GM21528 (cell line): ENCODE results near the gene FGG.
"Not testable (repeated sequence)": the region's sequence is repeated elsewhere in the genome, so short reads cannot be mapped to it uniquely, and the experiment has no call there.

ENCODE experiments used
- ATAC-seq: cut with Tn5 transposase; IDR thresholded peaks from one replicate; pipeline ENCODE4 v1.9.1; 2021; ENCODE audit warnings: mild to moderate bottlenecking, moderate library complexity; ENCODE audit not compliant: unreplicated experiment, low FRiP score

Gene FGG

GRCh38 chr4:154614306-154614705 is 1.9 kb upstream of the FGG start:
- no peak for ATAC-seq

- ATAC-seq = no peak
These were observed 623 bp downstream of the FGG start for GRCh38 chr4:154611833-154612232.

GRCh38 chr4:154610582-154610981 is 1.9 kb downstream of the FGG start:
- ATAC-seq = no peak

- ATAC-seq = no peak
These were observed 2.9 kb downstream of the FGG start for GRCh38 chr4:154609532-154609931.

- no peak for ATAC-seq
These were observed 3.8 kb downstream of the FGG start for GRCh38 chr4:154608361-154609252.

GRCh38 chr4:154606728-154607723 is 5.4 kb downstream of the FGG start:
- no peak for ATAC-seq

GRCh38 chr4:154604696-154605200 is 7.7 kb downstream of the FGG start:
- no peak for ATAC-seq

- no peak for ATAC-seq
These were observed 9.2 kb downstream of the FGG start for GRCh38 chr4:154603033-154603943.

- no peak for ATAC-seq
These were observed 9.9 kb downstream of the FGG start for GRCh38 chr4:154602404-154603020.

- no peak for ATAC-seq
These were observed 14.4 kb downstream of the FGG start for GRCh38 chr4:154597798-154598774.

GRCh38 chr4:154597281-154597680 is 15.2 kb downstream of the FGG start:
- not testable (repeated sequence) for ATAC-seq

GRCh38 chr4:154595807-154596206 is 16.6 kb downstream of the FGG start:
- no peak for ATAC-seq

GRCh38 chr4:154594343-154594742 is 18.1 kb downstream of the FGG start:
- not testable (repeated sequence) for ATAC-seq

- ATAC-seq = no peak
These were observed 18.6 kb downstream of the FGG start for GRCh38 chr4:154593868-154594267.

- no peak for ATAC-seq
These were observed 20.6 kb downstream of the FGG start for GRCh38 chr4:154591890-154592289.

- ATAC-seq = no peak
These were observed 22.0 kb downstream of the FGG start, which contains the start of gene FGA for GRCh38 chr4:154590329-154591006. Gene FGA, minus strand, starts transcription at chr4:154590742. Its CDS starts 55 bp downstream, at chr4:154590687.

GRCh38 chr4:154589296-154590197 is 22.9 kb downstream of the FGG start:
- ATAC-seq = no peak
